HG02623 (cell line): Measurements from ENCODE around the gene ABCA13.

ENCODE experiments used
- ATAC-seq: cut with Tn5 transposase; IDR thresholded peaks from one replicate; pipeline ENCODE4 v1.9.1; 2021; ENCODE audit warnings: moderate library complexity; ENCODE audit not compliant: unreplicated experiment

The ABCA13 gene

DNA sequence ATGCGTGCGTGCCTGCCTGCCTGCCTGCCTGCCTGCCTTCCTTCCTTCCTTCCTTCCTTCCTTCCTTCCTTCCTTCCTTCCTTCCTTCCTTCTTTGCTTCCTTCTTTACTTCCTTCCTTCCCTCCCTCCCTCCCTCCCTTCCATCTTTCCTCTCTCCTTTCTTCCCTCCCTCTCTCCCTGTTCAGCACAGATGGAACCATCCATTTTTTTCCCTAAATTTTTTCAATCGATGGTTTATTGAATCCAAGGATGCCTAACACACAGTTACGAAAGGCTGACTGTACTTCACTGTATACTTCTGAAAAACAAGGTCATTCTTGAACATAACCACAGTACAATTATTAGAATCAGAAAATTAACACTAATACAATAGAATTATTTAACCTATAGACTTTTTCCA, 53.8 kb downstream of the ABCA13 start:
- no peak for ATAC-seq

DNA sequence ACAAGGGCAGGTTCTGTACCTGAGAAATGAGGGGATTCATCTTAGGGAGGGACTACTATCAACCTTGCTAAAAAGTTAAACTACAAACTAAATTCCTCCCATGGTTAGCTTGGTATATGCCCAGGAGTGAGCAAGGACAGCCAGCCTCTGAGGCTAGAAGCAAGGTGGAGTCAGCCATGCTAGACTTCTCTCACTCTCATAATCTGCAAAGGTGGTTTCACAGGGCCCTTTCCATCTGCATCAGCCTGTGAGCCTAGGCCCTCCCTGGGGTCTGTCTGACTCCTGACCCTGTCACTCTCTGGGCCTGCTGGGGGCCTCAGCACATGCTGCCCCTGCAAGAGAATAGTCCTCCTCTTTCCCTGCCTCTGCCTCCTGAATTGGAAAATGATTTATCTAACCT, 66.1 kb downstream of the ABCA13 start:
- ATAC-seq, result no peak

DNA sequence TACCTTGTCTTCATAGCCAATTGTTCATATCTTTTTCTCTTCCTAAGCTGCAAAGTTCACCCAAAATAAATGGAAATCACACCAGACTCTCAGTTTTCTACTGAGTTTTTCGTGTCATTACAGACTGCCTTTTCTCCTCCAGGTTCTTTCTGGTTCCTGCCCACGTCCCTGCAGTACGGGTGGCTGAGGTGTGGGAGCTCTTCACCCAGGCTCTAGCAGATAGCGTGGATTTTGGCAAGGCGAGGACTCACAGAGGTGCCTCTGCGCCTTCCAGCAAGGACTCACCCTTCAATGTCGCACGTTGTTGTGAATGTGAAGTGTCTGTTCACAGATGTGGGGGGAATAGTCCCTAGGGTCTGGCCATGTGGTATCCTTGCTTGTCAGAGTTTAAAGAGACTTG, 71.6 kb downstream of the ABCA13 start:
- no peak for ATAC-seq

DNA sequence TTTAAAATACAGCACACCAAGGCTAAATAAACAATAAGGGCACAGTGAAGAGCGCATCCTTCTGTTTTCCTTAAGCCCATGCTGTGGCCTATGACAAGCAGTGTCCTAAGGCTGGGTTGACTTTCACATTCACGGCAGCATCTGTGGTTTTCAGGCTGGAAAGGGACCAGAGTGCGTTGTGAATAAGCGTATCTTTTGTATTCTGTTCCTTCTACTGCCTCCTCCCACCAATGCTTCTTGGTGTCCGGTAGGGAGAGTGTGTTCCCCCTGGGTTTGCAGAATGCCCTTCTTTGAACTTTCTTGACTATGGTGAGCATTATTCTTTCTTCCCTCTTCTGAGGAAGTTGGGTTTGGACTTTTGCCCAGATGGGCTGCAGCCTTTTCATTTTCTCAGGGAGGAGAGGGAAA, 73.6 kb downstream of the ABCA13 start:
- no peak for ATAC-seq

DNA sequence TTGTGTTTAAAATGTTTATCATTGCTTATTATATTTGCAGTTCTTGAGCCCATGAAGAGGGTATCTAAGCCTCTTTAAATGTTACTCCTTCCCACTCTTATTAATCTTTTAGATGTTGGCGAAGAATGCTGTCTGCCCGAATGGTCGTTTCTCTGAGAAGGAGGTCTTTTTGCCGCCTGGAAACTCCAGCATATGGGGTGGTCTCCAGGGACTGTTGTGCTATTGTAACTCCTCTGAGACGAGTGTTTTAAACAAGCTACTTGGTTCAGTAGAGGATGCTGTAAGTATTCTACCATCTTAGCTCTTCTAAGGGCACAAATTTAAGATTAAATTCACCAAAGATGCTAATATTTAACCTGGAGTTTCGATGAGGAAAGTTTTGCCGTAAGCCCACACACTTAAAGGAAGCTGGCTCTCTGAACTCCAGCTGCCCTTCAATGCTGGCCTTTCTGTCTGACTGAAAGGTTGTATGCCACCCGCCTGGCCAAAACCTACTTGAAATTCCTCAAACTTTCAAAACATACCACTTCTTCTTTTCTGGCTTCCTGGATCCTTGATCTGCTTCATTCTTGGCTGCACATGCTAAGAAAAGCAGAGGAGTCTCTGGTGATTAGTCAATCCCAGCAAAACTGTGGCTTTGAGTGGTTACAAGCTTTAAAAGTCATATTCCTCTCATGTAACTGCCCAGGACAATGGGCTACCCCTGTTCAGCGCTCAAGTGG, 74.7 kb downstream of the ABCA13 start:
- ATAC-seq, result peak; percentile 58

DNA sequence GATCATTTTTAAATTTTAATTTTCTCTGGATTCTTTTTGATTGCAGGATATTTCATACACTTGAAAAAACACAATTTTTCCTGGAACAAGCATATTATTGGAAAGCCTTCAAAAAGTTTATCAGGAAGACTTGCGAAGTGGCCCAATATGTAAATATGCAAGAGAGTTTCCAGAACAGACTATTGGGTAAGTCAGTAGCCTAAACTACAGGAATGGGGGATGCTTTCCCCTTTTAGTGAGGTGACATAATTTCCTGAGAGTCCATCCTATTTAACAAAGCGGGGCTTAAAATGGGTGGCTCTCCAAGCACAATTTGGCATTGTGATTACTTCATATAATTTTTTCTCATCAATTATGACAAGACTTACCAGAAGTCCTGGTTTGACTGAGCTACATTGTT, 77.9 kb downstream of the ABCA13 start:
- no peak for ATAC-seq

DNA sequence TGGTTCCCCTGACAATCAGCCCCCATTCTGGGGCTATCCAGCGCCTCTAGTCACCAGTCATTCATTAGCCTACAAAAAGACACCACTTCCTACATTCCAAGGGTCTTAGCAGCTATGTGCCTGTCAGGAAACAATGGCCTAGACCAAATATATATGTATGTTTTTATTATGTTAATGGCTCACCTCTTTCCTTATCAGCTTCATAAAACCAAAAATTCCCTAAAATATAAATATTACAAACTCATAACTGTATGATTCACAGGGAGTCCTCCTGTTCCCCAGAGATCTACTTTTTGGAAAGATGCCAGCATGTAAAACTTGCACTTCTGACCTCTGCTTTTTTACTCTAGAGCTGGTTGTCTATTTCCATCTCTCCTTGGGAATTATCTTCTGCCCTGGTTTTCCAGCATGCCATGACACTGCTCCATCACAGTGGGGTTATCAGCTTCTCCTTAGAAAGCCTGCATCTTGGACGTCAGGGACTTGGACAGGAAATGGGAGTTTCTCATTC, 79.2 kb downstream of the ABCA13 start:
- no peak for ATAC-seq

DNA sequence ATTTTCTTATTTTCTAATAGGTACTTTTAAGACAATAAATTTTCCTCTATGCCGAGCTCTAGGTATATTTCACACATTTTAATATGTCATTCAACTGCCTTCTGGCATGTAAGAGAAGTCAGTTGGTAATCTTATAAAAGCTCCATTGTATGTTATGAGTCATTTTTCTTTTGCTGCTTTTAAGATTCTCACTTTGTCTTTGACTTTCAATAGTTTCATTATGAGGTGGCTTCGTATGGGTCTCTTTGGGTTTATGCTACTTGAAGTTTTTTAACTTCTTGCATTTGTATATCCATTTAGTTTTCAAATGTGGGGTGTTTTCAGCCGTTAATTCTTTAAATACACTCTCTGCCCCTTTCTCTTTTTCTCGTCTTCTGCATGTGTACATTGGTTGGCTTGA, 80.5 kb downstream of the ABCA13 start:
- ATAC-seq, result peak; percentile 87

DNA sequence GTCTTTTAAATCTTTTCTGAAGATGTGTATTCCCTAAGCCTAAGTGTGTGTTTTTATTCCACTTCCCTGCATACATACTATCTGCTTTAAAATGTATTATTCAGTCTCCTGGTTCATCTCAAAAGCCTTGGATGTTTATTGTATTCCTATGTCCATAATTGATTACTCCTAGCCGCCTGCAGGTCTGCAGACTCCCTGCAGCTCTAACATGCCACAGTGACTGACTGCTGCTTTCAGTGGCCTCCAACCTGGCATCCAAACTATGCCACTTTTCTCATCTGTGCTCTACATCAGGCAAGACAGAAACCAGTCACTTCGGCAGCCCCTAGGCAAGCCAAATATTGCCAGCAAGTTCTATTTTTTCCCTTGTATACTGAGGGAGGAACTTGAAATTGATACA, 81.7 kb downstream of the ABCA13 start:
- ATAC-seq, result no peak

DNA sequence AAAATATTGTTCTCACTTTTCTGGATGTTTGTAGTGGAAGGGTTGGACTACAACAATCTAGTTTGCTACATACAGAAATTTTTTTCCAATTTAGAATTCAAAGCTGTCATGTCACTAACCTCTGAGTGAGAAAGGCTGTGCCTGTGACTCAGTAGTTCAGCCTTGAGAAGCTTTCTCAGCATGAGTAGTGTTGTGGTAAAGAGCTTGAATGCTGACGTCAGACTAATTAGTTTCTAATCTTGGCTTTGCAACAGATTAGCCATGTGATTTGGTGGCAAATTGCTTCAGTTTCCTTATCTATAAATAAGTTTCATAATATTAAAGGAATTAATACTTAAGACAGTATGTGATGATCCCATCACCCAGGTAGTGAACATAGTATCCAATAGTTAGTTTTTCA, 83.8 kb downstream of the ABCA13 start:
- no peak for ATAC-seq

DNA sequence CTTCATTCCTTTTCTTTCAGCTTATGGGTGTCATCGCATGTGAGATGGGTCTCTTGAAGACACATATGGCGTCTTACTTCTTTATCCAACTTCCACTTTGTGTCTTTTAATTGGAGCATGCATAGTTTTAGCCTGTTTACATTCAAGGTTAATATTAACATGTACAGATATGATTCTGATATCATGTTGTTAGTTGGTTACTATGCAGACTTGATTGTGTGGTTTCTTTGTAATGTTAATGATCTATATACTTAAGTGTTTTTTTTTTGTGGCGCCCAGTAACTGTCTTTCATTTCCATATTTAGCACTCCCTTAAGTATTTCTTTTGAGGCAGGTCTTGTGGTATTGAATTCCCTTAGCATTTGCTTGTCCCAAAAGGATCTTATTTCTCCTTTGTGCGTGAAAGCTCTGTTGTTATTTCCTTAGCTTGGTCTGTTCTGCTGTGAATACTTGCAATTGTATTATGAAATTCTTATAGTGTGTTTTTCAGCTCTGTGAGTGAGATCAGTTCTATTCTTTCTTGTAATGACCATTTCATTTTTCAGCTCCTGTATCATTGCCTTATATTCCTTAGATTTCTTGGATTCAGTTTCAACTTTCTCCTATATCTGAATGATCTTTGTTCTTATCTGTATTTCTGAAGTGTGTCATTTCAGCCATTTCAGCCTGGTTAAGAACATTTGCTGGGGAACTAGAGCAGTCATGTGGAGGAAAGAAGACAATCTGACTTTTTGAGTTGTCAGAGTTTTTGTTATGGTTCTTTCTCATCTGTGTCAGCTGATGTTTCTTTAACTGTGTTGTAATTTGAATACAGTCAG, 88.4 kb downstream of the ABCA13 start:
- ATAC-seq, result no peak

DNA sequence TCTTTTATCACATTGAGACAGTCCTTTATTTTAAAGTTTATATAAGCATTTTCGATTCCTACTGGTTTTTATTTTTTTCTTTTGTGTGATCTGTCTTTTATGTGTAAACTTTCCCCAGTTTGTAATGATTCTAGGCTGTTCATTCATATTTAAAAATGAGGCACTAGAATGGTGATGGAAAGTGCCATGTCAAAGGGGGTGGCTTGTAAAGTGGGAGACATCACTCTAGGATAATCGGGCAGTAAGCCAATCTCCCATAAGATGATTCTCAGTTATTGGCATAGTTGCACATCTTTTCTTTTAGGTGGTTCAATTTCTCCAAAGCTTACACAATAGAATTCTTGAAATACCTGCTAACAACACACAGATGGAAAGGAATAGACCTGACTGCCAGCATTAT, 90.4 kb downstream of the ABCA13 start:
- ATAC-seq, result no peak

DNA sequence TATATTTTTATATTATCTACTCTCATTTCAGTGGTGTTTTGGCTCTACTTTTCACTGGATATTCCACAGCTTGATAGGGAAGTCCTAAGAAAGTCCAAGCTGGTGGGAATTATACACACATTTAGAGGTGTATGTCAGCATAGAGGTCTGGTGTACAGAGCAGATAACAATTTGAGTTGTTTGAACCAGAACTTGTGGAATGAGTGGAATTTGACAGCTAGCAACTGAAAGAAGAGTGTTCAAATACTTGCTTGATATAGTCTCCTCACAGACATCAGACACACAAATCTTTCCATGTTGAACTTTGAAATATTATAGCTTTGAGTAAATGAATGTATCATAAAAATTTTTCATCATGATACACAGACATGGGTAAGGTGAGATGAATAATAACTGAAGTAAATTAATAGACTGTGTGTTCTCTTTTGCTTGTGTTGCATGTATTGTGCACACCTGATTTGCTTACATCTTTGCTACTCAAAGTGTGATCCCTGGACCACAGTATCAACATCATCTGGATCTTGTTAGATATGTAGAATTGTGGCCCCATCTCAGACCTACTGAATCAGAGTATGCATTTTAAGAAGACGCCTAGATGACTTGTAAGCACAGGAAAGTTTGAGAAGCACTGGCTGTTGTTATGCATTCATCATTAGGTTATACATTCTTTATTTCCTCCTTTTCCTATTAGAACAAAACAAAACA, 91.5 kb downstream of the ABCA13 start:
- no peak for ATAC-seq

DNA sequence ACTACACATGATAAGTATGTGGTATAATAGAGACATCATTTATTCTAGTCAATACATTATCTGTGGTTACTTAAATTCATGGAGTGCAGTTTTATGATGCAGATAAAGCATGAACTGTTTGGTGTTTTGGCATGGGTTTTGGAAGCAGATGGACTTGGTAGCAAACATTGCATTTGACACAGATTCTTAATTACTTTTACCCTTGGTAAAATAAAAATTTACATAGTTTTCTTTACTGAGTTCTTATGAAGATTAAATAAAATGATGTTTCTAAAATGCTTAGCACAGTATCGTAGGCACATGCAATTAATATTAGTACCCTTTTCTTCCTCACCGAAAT, 92.0 kb downstream of the ABCA13 start:
- no peak for ATAC-seq

DNA sequence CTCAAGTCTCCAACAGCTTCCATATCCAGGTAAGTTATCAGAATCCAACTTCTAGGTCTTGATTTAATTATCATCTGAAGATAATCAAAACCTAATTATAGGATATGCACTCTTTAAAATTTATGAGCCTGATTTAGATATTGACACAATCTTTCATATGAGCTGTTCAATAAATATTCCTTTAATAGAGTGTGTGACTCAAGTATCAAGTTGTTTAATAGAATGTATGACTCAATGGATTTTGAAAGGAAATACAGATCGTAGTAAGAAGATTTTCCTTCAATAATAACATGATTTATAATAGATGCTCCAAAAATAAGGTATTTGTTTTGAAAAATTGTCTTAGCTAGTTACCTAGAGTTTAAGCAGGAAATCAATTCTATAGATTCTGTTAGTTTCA, 97.8 kb downstream of the ABCA13 start:
- ATAC-seq, result no peak

DNA sequence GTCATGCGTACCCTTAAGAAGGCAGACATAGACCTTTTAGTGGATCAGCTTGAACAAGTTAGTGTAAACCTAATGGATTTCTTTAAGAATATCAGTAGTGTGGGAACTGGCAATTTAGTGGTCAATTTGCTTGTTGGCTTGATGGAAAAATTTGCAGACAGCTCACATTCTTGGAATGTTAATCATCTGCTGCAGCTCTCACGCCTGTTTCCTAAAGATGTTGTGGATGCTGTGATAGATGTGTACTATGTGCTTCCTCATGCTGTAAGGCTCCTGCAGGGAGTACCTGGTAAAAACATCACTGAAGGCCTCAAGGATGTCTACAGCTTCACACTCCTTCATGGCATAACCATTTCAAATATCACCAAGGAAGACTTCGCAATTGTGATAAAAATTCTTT, 103.4 kb downstream of the ABCA13 start:
- no peak for ATAC-seq

DNA sequence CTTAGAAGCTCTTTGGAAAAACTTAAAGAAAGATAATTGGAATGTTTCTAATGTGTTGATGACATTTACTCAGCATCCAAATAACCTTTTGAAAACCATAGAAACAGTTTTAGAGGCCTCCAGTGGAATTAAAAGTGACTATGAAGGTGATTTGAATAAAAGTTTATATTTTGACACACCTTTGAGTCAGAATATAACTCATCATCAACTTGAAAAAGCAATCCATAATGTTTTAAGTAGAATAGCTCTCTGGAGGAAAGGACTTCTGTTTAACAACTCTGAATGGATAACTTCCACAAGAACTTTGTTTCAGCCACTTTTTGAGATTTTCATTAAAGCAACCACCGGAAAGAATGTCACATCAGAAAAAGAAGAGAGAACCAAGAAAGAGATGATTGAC, 108.2 kb downstream of the ABCA13 start:
- no peak for ATAC-seq

DNA sequence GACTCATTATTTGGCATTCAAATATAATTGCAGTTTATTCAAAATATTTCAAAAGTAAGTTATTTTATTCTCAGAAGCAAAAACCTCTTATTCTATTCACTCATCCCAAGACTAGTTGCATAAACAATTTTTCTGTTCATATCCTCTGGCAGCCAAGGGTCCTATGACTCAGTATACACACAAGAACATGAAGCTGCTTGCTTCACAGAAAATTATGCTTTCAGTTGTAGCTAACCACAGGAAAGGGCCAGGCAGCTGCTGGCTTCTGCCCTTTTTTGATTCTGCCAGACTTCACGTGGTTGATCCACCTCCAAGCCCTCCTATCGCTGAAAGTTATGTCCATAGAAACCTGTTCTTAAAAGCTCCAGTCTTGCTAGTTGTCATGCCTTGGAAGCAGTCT, 108.8 kb downstream of the ABCA13 start:
- ATAC-seq, result no peak

DNA sequence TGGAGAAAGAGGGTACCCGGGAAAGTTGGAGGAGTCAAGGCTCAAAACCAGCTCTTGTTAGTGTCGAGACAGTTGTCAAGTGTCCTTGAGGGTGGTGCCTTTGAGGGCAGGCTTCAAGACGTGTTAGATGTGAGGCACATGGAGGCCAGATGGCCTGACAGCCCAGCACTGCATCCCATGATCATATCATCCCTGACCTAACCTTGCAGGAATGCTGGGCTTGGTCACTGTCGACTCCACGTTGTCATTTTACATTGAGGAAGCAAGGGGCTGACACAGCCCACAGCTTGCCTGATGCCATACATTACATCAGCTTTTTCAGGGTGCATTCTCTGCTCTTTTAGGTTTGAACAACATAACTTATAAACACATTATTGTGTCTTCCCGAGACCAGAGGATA, 114.1 kb downstream of the ABCA13 start:
- no peak for ATAC-seq

DNA sequence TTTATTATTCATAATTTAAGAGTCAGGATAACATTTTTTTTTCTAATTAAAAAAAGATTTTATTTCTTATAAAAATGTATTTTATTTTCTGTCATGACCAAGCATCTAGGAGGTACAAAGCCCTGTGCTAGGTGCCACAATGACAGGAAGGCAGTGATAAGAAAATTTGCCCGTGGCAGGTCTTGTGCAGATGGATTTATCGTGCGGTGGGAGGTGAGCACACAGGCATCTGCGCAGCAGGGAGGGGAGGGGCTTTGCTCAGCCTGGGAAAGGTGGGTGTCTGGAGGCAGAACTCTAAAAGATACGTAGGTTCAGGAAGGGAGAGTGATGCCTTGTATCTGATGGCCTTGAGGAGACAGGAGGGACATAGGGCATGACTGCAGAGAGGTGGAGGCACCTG, 115.6 kb downstream of the ABCA13 start:
- ATAC-seq, result no peak

DNA sequence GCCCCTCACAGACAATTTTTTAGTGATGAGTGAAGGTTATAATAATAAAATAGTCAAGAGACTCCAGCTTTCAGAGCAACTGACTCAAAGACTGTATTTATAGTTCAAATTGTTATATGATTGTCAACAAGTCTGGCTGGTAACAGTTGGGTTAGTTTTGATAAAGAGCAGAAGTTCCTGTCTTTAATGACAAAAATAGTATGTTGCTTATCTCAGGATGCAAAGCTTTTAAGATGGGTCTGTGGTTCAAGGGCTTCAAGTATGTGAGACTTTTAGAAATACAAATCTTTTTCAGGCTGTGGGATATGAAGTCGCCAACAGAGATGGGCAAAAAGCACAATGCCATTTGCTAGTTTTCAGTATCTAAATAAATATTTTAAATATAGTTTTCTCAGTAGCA, 118.4 kb downstream of the ABCA13 start:
- ATAC-seq, result no peak

DNA sequence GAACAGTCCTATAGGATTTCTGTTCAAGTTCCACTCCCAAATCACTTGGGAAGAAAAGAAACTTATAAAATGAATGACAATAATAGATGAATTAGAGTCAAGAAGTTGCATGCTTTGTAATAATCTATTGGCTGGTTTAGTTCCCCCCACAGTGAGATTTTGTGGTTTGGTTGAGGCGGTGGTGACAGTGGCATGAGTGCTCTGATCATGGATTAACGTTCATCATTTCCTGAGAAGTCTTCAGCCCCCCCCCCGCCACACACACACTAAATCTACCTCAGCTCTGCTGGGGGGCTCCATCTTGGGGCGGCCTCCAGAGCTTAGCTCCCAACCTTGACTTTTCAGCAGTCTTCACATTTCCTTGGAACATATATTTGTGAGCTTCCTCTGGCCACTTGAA, 121.7 kb downstream of the ABCA13 start:
- ATAC-seq, result no peak
